Activated CD8-positive, alpha-beta memory T cell treated with anti-CD3 and anti-CD28 coated beads for 24 hours (primary cell): ENCODE data around the gene XYLB.

Source experiments
- DNase-seq: peaks from one replicate; pipeline ENCODE4 v3.0.0-alpha.2; 2020

The XYLB gene

GRCh38 chr3:38325256-38325655, 21.3 kb upstream of the XYLB start:
- DNase-seq = peak; percentile 42

DNA sequence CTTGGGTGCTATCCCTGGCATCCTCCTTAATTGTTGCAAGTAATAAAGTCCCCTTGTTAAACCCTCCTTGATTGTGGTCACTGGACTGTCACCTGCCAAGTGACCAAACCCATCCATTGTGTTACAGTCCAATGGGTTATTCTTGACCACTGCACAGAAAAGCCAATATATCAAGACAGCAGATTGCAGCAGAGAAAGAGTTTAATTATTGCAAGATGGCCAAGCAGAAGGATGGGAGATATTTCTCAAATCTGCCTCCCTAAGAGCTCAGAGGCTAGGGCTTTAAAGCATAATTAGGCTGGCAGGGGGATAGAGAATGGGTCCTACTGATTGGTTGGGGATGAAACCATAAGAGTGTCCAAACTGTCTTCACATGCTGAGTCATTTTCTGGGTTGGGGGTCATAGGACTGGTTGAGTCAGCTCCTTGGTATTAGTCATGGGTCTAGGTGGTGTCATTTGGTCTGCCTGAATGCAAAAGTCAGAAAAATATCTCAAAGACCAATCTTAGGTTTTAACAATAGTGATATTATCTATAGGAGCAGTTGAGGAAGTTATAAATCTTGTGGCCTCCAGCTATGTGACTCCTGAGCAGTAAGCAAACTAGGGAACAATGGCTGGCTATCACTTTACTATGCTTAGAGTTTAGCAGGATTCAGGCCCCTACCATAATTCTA, 19.1 kb upstream of the XYLB start:
- DNase-seq = peak; percentile 4

DNA sequence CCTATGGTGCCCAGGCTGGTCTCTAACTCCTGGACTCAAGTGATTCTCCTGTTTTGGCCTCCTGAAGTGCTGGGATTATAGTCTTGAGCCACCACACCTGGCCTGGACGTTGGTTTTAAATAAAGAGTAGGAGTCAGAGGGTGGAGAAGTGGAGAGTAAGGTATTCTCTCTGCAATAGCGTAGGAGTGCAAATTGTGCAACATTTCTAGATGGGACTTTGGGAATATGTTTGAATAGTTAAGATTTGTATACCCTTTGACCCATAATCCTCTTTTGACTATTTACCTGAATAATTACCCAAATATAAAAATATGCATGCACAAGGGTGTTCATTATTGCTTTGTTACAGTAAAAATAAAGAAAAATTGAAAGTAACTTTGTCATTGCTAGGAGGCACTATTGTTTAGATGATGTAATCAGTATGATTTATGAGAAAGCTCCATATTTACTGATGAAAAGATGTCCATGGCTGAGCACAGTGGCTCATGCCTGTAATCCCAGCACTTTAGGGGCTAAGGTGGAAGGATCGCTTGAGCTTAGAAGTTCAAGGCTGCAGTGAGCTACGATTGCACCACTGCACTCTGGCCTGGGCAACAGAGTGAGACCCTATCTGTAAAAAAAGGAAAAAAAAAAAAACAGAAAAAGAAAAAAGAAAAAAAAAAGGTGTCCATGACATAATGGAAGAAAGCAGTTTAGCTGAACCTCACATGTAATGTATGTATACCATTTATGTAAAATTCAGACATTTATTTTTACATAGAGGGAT, 15.1 kb upstream of the XYLB start:
- no peak for DNase-seq

DNA sequence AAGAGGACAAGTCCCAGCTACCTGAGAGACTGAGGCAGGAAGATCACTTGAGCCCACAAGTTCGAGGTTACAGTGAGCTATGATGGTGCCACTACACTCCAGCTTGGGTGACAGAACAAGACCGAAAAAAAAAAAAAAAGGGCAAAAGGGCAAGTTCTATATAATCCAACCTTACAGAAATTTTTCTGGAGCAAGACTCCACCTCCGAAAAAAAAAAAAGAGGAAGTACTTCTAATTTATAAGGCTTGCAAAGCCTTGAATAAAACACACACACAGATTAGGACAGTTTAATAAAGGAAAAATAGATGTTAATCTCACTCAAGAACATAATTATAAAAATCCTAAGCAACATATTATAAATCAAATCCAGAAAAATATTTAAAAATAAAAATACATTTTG, 14.4 kb upstream of the XYLB start:
- no peak for DNase-seq

DNA sequence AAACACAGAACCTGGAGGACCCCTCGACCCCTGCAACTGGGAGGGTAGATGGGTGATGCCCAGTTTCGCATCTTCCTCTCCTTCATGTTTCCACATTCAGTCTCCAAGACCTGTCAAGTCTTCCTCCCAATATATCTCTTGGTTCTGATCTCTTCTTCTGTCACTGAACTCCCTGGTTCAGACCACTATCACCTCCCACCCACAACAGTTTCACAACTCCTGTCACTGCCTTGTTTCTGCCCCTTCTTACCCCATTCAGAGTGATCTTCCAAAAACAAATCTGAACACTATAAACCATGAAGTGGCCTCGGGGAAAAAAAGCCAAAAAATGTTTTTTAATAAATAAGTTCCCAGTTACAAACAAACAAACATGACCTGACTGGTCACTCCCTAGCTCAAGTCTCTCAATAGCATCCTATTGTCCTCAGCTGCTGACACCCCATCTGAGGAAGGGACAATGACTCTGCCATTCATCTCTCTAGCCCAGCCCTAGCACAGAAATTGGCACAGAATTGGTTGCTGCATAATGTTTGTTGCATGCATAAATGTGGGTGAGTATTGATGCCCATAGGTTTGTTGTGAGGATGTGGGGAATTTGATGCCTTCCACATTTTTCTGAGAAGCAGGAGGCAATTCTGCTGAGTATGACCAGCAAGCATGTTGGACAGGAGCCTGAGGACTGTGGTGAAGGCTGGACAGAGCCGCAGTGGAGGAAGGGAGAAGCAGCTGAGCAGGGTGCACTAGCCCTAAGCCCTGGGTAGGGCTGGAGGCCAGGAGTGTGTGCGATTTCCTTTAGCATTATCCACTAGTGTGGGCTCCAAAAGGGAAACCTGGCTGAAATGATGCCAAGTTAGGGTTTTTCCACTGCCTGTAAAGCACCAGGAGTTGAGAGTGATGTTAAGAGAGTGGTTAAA, 12.2 kb upstream of the XYLB start:
- DNase-seq = no peak

GRCh38 chr3:38335263-38335662, 11.3 kb upstream of the XYLB start:
- DNase-seq = no peak

DNA sequence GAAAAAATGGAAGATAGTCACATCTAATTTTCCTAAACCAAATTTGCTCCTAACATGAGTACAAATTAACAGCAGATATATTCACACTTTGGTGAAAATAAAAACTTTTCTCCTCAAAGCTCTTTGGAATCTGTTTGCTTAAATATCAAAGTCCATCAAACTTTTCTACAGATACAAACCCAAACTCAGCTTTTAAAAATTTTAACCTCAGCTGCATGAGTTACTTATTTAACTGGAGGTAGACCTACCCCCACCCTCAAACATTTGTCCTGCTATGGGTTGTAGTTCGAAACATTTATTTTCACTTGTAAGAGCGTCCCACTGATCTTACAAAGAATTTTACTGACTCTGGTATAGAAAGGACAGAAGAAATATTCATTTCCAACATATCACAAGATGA, 8.9 kb upstream of the XYLB start:
- no peak for DNase-seq

- DNase-seq = peak; percentile 24
These were observed 2.6 kb upstream of the XYLB start for GRCh38 chr3:38343797-38344594.

- peak; percentile 53 for DNase-seq
These were observed 552 bp upstream of the XYLB start for GRCh38 chr3:38345879-38346586.

- DNase-seq = peak; percentile 55
These were observed 1.0 kb downstream of the XYLB start for GRCh38 chr3:38347421-38348200.

GRCh38 chr3:38348903-38349302, 2.3 kb downstream of the XYLB start:
- peak; percentile 28 for DNase-seq

- peak; percentile 37 for DNase-seq
These were observed 3.2 kb downstream of the XYLB start for GRCh38 chr3:38349684-38350359.

- DNase-seq = peak; percentile 37
These were observed 6.6 kb downstream of the XYLB start for GRCh38 chr3:38353151-38353550.

GRCh38 chr3:38354588-38355330, 8.2 kb downstream of the XYLB start:
- peak; percentile 47 for DNase-seq

- no peak for DNase-seq
These were observed 12.5 kb downstream of the XYLB start for GRCh38 chr3:38359038-38359437.

DNA sequence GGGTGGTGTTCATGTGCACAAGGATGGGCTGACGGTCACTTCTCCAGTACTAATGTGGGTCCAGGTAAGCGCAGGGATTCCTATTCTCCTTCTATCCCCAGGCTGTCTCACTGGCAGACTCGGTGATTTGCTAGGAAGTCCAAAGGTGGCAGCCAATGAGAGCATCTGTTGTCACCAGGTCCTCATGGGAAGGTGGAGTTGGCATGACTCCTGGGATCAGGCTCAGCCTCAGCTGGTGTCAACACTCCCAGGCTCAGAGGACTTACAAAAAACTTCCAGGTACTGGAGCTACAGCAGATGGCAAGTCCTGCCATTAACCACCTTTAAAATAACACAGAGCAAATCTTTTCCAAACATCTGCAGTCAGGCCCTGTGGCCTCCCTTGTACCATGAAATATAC, 13.8 kb downstream of the XYLB start:
- no peak for DNase-seq

DNA sequence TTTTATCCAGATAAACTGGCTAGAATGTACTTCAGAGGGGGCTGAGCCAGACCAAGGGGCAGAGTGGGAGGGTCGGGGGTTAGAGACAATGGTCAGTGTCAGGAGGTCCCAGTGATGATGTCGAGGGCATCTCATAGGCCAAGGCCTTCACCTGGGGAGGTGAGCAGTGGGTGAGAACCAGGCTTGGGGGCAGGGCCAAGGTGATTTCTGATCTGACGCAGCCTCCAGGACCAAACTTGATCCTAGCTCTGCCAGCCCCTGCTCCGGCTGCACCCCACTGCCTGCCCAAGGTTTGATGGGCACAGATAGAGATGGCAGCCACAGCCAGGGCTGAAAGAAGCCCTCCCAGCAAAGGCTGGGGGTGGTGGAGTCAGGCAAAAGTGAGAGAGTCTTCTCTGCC, 14.9 kb downstream of the XYLB start:
- peak; percentile 33 for DNase-seq

- DNase-seq = peak; percentile 9
These were observed 16.2 kb downstream of the XYLB start for GRCh38 chr3:38362825-38363224.

GRCh38 chr3:38364721-38365400, 18.3 kb downstream of the XYLB start:
- peak; percentile 48 for DNase-seq
